Embryonic facial prominence (tissue), 1 donor: Measurements from ENCODE around the gene CCSER2.
"Not testable (repeated sequence)": the region's sequence is repeated elsewhere in the genome, so short reads cannot be mapped to it uniquely, and the experiment has no call there.

Experiments
- DNase-seq: peaks from one replicate; pipeline ENCODE4 v3.0.0-alpha.2; 2016; ENCODE audit errors: extremely low spot score

CCSER2 gene

GRCh38 chr10:84391326-84391725, 62.9 kb downstream of the CCSER2 start:
- DNase-seq, result no peak

DNA sequence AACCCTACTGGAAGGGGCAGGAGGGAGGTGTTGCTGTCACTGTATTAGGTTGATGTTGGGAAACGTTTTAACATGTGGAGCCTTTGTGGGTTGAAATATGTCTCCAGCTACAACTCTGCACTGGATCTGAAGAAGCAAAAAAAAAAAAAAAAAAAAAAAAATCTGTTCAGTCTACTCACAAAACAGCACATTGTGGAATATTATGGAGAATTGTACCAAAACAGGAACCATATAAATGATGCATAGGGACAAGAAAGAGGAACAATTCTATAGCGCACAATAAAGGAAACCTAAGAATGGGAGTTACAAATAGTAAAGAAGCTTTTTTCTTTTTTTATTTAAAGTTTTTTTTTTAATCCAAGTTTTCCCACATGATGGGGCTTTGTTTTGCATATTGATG, 63.8 kb downstream of the CCSER2 start:
- no peak for DNase-seq

DNA sequence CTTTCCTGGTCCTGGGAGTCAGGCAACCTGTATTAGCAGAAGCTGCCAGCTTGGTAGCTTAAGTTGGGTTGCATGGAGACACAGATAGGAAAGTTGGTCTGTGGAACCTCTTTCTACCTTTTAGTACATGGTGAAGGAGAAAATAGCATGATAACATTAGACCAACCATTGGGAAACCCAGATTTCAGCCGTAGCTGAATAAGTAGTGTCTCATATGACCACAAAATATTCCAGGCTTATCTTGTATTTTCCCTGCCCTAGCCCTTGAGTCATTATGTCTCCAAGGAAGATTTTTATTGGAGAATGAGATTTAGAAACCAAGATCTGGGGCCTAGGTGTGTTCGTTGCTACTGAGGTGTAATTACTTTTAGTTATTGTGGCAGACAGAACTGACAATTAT, 67.2 kb downstream of the CCSER2 start:
- DNase-seq, result no peak

GRCh38 chr10:84397735-84398144, 69.4 kb downstream of the CCSER2 start:
- DNase-seq, result no peak

DNA sequence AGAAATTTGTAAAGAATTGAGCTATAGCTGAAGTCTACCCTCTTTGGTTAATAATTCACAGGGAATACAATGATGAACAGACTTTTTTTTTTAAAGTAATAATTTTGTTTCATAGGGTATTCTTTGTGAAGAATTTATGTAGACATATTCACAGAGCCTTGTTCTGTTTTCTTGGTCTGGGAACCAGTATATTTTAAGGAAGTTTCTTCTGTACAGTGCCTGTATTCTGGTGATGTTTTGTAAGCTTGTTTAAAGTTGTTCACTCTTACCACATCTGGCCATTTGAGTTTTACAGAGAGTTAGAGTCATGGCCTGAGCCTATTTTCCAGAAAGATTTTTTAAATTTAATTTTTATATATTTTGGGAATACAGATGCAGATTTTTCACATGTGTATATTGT, 70.3 kb downstream of the CCSER2 start:
- DNase-seq, result no peak

GRCh38 chr10:84401854-84402611, 73.6 kb downstream of the CCSER2 start:
- no peak for DNase-seq

DNA sequence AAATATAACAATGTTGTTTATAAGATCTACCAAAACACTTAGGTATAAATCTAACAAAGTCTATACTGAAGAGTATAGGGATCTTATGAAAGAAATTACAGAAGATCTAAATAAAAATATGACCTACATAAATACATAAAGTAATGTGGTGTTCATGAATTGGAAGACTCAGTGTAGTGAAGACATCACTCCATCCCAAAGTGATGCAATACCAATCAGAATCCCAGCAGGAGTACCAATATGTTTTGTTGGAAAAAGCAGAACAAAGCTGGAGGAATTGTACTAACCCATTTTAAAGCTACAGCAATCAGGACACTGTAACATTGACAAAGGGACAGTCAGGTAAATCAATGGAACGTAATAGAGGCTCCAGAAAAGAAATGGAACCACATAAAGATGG, 76.4 kb downstream of the CCSER2 start:
- DNase-seq, result no peak

- no peak for DNase-seq
These were observed 77.3 kb downstream of the CCSER2 start for GRCh38 chr10:84405662-84406061.

DNA sequence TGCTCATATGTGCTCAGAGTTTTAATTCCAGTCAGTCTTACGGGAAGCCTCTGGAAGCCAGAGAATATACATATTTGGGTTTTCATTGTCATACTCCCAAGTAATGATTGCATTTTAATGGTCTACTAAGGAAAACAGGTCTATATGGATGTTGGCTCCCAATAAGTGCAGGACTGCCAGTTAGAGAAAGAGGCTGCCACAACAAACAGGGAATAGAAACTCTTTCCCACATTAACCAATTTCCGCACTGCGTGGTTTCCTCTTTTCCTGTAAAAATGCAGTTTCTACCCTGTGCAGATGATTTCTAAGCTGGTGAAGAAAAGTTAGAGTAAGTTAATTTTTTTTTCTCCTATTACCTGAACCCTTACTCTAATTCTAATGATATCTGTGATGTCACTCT, 78.2 kb downstream of the CCSER2 start:
- no peak for DNase-seq

DNA sequence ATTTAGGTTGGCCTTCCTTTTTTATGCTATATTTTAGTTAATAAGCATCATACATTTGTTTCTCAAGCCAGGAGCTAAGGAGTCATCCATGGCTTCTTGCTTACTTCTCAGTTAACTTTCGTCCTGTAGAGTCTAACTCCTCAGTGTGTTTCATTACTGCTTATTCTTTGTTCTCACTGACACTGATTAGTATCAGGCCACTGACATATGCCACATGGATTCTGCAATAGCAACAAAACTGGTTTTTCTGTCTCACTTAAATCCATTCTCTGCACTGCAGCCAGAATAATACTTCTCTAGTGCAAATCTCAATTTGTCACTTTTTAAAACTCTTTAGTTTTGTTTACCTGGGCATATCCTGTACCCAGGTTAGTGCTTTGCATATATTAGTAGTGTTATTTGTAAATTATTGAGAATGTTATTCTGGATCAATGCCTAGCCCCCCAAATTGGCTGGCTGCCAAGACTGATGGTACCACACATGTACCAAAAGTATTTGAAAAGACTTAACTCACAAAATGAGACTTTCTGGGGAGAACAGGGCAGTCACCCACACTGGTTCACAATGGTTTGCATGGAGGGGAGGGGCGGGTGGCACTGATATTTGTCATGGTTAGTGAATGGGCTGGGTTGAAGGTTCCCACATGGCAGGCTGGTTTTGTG, 79.1 kb downstream of the CCSER2 start:
- peak; percentile 12 for DNase-seq

DNA sequence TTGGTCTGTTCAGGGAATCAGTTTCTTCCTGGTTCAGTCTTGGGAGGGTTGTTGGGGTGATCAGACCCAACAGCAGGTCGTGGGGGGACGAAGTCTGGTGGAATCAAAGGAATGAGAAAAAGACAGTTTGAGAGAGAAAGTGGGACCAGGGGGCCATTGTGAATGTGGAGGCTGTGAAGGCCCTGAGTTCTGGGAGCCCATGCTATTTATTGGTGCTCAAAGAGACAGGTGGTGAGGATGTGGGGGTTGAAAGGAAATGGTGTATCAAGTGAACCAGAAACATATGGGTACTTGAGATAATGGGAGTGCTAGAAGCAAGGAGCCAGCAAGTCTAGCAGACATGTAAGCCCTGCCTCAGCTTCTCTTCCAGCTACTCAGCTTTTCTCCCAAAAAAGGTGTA, 84.1 kb downstream of the CCSER2 start:
- DNase-seq, result no peak

DNA sequence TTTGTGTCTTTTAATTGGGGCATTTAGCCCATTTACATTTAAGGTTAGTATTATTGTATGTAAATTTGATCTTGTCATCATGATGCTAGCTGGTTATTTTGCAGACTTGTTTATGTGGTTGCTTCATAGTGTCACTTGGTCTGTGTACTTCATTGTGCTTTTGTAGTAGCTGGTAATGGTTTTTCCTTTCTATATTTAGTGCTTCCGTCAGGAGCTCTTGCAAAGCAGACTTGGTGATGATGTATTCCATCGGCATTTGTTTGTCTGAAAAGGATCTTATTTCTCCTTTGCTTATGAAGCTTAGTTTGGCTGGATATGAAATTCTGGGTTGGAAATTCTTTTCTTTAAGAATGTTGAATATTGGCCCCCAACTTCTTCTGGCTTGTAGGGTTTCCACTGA, 85.7 kb downstream of the CCSER2 start:
- DNase-seq, result not testable (repeated sequence)

DNA sequence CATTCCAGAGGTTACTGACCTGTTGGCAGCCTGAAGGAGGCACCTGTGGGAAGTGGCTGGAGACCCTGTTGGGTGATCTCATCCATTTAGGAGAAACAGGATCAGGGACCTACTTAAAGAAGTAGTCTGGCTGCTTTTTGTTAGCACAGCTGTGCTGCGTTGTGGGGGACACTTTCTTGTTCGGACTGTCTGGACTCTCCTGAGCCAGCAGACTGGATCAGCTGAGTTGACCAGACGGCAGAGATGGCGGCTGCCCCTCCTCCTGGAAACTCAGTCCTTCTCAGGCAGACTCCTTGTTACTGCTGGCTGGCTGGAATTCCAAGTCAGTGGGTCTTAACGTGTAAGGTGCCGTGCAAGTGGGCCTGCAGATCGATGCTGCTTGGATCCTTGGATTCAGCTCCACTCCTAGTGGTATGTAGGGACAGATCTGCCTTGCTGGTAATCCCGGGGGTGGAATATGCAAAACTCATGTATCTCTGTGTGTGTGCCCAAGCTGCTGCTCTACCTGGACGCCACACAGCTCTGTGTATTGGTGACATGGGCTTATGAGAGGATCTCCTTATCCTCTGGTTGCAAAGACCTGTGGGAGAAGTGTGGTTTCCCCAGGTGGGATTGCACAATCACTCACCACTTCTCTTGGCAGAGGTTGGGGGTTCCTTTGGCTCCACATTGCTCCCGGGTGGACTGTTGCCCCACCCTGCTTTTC, 87.3 kb downstream of the CCSER2 start:
- DNase-seq, result no peak

DNA sequence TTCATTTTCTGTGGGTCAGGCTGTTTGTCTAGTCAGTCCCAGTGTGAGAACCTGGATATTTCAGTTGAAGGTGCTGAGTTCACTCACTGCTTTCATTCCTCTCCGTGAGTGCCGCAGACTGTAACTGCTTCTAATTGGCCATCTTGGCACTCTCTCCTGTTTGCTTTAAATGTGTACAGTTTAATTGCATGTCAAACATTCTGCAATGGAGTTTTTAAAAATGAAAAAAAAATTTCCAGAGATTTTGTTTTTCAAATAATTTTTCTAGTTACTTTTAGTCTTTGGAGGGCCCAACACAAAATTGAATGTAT, 87.8 kb downstream of the CCSER2 start:
- no peak for DNase-seq

GRCh38 chr10:84423719-84424118, 95.3 kb downstream of the CCSER2 start:
- no peak for DNase-seq

DNA sequence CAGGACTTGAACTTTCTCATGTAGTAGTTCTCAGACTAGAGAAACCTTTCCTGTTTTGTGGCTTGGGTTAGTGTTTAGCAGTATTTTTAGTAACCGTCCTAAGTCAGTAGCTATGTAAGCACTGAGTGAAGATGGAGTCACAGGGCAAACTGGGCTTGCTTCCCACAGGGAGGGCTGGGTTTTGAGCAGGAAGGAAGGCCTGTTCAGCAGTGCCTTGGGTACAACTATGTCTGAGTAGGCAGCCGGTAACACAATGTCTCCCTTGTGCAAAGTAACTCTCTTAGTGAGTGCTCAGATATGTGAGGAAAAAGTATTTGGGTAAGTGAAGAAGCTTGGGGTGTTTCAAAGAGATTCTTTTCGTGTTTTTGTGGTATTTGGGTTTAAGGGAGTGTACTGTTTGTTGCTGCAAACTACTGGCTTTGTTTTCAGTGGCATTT, 96.4 kb downstream of the CCSER2 start:
- peak; percentile 31 for DNase-seq

- DNase-seq, result no peak
These were observed 99.7 kb downstream of the CCSER2 start for GRCh38 chr10:84427903-84428650.

- DNase-seq, result no peak
These were observed 100.3 kb downstream of the CCSER2 start for GRCh38 chr10:84428711-84429110.

DNA sequence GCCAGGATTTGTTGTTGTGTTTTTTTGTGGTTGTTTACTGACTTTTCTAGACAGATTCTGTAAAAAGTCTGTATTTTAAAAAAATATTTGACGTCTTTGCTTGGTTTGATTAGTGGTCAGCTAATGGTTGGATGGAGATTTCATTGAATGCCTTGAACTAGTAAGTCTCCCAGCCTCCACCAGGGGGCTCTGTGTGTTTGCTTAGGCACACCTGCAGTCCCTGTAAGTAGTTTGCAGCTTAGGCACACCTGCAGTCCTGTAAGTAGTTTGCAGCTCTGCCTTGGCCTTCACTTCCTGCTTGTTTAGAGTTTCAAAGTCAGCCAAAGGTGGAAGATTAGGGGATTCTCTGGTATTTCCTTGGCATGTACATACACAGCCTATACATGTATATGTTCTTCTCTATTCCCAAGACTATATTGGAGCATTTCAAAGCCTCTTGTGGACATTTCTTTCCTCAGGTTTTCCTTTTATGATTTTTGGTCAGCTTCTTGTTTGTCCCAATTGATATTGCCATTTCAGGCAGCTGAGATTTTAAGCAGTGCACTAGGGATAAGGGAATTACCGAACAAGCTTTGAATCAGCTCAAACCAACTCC, 101.6 kb downstream of the CCSER2 start:
- DNase-seq, result no peak

GRCh38 chr10:84432891-84433290, 104.5 kb downstream of the CCSER2 start:
- no peak for DNase-seq

- DNase-seq, result no peak
These were observed 112.4 kb downstream of the CCSER2 start for GRCh38 chr10:84440781-84441180.
